ENCODE measurements around the gene SLC30A3. TPM values are rescaled to one million over a fixed set of nuclear protein-coding genes. Genes with fewer than 3 reads are reported as not detected.

SLC30A3 gene
- total RNA-seq, 1 experiment from 2014 or later = not detected

- intact Hi-C loops (cut with micrococcal nuclease; ENCODE audit: unreplicated experiment) = no loop called here
- no peaks in the 10 kb centered on the region for H3K4me1 Mint-ChIP-seq (ENCODE audit: low read depth, unreplicated experiment)
- H3K27ac Mint-ChIP-seq (ENCODE audit: unreplicated experiment) = no peak overlapping the region
- no peaks in the 10 kb centered on the region for H3K36me3 Mint-ChIP-seq (ENCODE audit: insufficient read depth, unreplicated experiment)
- no peaks in the 10 kb centered on the region for H3K9me3 Mint-ChIP-seq (ENCODE audit: low read depth, unreplicated experiment)
- H3K4me3 Mint-ChIP-seq (ENCODE audit: low read depth, unreplicated experiment) = no peak overlapping the region
- no peak for DNase-seq
- TF ChIP-seq CTCF (IDR thresholded peaks at IDR 0.05; ENCODE audit: unreplicated experiment) = no peak
- CTCF ChIA-PET = no interaction called here
- BruUV-seq (replicated peaks) = no TSS peak
- H3K27me3 Mint-ChIP-seq (ENCODE audit: unreplicated experiment) = peaks cover 76% of the 10 kb centered on the region
Observed at GRCh38 chr2:27255187-27255586, 7.7 kb downstream of the SLC30A3 start.

GRCh38 chr2:27251766-27252165 lies 11.1 kb downstream of the SLC30A3 start:
- peaks cover 79% of the 10 kb centered on the region for H3K27me3 Mint-ChIP-seq (ENCODE audit: unreplicated experiment)
- intact Hi-C loops (cut with micrococcal nuclease; ENCODE audit: unreplicated experiment) = no loop called here
- DNase-seq = no peak
- peaks cover 22% of the 10 kb centered on the region for H3K36me3 Mint-ChIP-seq (ENCODE audit: insufficient read depth, unreplicated experiment)
- no peaks in the 10 kb centered on the region for H3K9me3 Mint-ChIP-seq (ENCODE audit: low read depth, unreplicated experiment)
- BruUV-seq (replicated peaks) = no TSS peak
- H3K4me1 Mint-ChIP-seq (ENCODE audit: low read depth, unreplicated experiment) = no peaks in the 10 kb centered on the region
- no peak overlapping the region for H3K4me3 Mint-ChIP-seq (ENCODE audit: low read depth, unreplicated experiment)
- TF ChIP-seq CTCF (IDR thresholded peaks at IDR 0.05; ENCODE audit: unreplicated experiment) = no peak
- CTCF ChIA-PET = interaction anchor here (1.3 kb wide), 1 partner anchor 51 kb away, joined by 11 read pairs; no protein-coding TSS in a partner anchor
- H3K27ac Mint-ChIP-seq (ENCODE audit: unreplicated experiment) = no peak overlapping the region

GRCh38 chr2:27250652-27251379 lies 12.0 kb downstream of the SLC30A3 start:
- intact Hi-C loops (cut with micrococcal nuclease; ENCODE audit: unreplicated experiment) = no loop called here
- Mint-ChIP-seq H3K4me3 (ENCODE audit: low read depth, unreplicated experiment) (no peak overlapping the region), H3K36me3 (ENCODE audit: insufficient read depth, unreplicated experiment) (peaks cover 22% of the 10 kb centered on the region), H3K27me3 (ENCODE audit: unreplicated experiment) (peaks cover 70% of the 10 kb centered on the region), H3K9me3 (ENCODE audit: low read depth, unreplicated experiment) (no peaks in the 10 kb centered on the region), H3K4me1 (ENCODE audit: low read depth, unreplicated experiment) (no peaks in the 10 kb centered on the region), H3K27ac (ENCODE audit: unreplicated experiment) (no peak overlapping the region)
- no peak for TF ChIP-seq CTCF (IDR thresholded peaks at IDR 0.05; ENCODE audit: unreplicated experiment)
- CTCF ChIA-PET = interaction anchor here (1.3 kb wide), 1 partner anchor 52 kb away, joined by 11 read pairs; no protein-coding TSS in a partner anchor
- DNase-seq = no peak
- no TSS peak for BruUV-seq (replicated peaks)

GRCh38 chr2:27249891-27250651 lies 12.8 kb downstream of the SLC30A3 start:
- intact Hi-C loops (cut with micrococcal nuclease; ENCODE audit: unreplicated experiment) = no loop called here
- peaks cover 62% of the 10 kb centered on the region for H3K27me3 Mint-ChIP-seq (ENCODE audit: unreplicated experiment)
- H3K4me1 Mint-ChIP-seq (ENCODE audit: low read depth, unreplicated experiment) = no peaks in the 10 kb centered on the region
- BruUV-seq (replicated peaks) = no TSS peak
- TF ChIP-seq CTCF (IDR thresholded peaks at IDR 0.05; ENCODE audit: unreplicated experiment) = peak; percentile 84
- peak; percentile 68 for DNase-seq
- H3K9me3 Mint-ChIP-seq (ENCODE audit: low read depth, unreplicated experiment) = no peaks in the 10 kb centered on the region
- no peak overlapping the region for H3K27ac Mint-ChIP-seq (ENCODE audit: unreplicated experiment)
- CTCF ChIA-PET = interaction anchor here (1.0 to 1.3 kb wide), 2 partner anchors 30 to 53 kb away, joined by 8 to 11 read pairs; no protein-coding TSS in a partner anchor
- H3K4me3 Mint-ChIP-seq (ENCODE audit: low read depth, unreplicated experiment) = no peak overlapping the region
- peaks cover 22% of the 10 kb centered on the region for H3K36me3 Mint-ChIP-seq (ENCODE audit: insufficient read depth, unreplicated experiment)
